ENCODE results near the gene SETX. TPM values are rescaled to one million over a fixed set of nuclear protein-coding genes. Genes with fewer than 3 reads are reported as not detected.
"Not testable (repeated sequence)": the region's sequence is repeated elsewhere in the genome, so short reads cannot be mapped to it uniquely, and the experiment has no call there.

The SETX gene
- total and polyA plus RNA-seq, 5 donors = 15.1 to 33.1 (median 30.1) TPM

DNA sequence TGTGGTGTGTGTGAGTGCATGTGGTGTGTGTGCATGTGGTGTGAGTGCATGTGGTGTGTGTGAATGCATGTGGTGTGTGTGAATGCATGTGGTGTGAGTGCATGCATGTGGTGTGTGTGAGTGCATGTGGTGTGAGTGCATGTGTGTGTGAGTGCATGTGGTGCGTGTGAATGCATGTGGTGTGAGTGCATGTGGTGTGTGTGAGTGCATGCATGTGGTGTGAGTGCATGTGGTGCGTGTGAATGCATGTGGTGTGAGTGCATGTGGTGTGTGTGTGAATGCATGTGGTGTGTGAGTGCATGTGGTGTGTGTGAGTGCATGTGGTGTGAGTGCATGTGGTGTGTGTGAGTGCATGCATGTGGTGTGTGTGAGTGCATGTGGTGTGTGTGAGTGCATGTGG is 23.0 kb upstream of the SETX start:
- not testable (repeated sequence) for ATAC-seq

GRCh38 chr9:132372177-132373095 is 17.6 kb upstream of the SETX start:
- ATAC-seq (peak; percentile 93 to 95), DNase-seq (peak; percentile 42 to 73 (median 66))
- Histone ChIP-seq H3K27ac (ENCODE audit: low read length) (peak overlapping the region; percentile 80), H3K27me3 (ENCODE audit: control insufficient read depth, insufficient read depth) (no peaks in the 10 kb centered on the region), H3K4me3 (ENCODE audit: low read length) (no peak overlapping the region), H3K9me3 (ENCODE audit: control insufficient read depth, low read length) (no peaks in the 10 kb centered on the region), H3K4me1 (ENCODE audit: control insufficient read depth, insufficient read depth, low read length) (no peaks in the 10 kb centered on the region)
- 59% methylated on average over 14 of the region's 14 CpGs for WGBS
- intact Hi-C loops (cut with DNase I) = no loop called here

More for the DNA sequence above, 23.0 kb upstream of the SETX start:
- 96% methylated on average over 2 of the region's 2 CpGs for WGBS
- H3K27ac ChIP-seq (ENCODE audit: low read length); H3K9me3 ChIP-seq (ENCODE audit: control insufficient read depth, low read length); H3K27me3 ChIP-seq (ENCODE audit: control insufficient read depth, insufficient read depth); DNase-seq; H3K4me1 ChIP-seq (ENCODE audit: control insufficient read depth, insufficient read depth, low read length); intact Hi-C loops (cut with DNase I); H3K4me3 ChIP-seq (ENCODE audit: low read length): not testable (repeated sequence)

DNA sequence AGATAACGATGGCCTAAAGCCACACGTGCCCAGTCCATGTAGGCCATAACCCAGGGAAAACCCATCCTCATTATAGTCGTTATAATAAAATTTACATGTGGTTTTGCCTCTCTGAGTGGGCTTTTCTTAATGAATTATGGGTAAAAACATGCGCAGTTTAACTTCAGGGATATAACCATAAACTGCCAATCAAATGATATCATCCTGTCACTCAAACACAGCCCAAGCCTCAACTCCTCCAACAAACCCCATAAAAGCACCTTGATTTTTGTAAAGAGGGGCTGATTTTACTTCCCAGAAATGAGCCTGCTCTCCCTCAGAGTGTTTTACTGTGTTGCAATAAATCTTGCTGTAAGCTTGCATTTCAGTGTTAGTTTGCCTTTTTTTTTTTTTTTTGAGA is 15.8 kb upstream of the SETX start:
- no peak overlapping the region for H3K4me3 ChIP-seq (ENCODE audit: low read length)
- 89% methylated on average over 4 of the region's 4 CpGs for WGBS
- no peaks in the 10 kb centered on the region for H3K9me3 ChIP-seq (ENCODE audit: control insufficient read depth, low read length)
- intact Hi-C loops (cut with DNase I) = no loop called here
- no peaks in the 10 kb centered on the region for H3K4me1 ChIP-seq (ENCODE audit: control insufficient read depth, insufficient read depth, low read length)
- no peaks in the 10 kb centered on the region for H3K27me3 ChIP-seq (ENCODE audit: control insufficient read depth, insufficient read depth)
- ATAC-seq (no peak), DNase-seq (no peak)
- no peak overlapping the region for H3K27ac ChIP-seq (ENCODE audit: low read length)

- no peak for DNase-seq
- intact Hi-C loops (cut with DNase I) = no loop called here
- Histone ChIP-seq H3K9me3 (ENCODE audit: control insufficient read depth, low read length) (no peaks in the 10 kb centered on the region), H3K4me3 (ENCODE audit: low read length) (no peak overlapping the region), H3K27ac (ENCODE audit: low read length) (no peak overlapping the region), H3K27me3 (ENCODE audit: control insufficient read depth, insufficient read depth) (no peaks in the 10 kb centered on the region), H3K4me1 (ENCODE audit: control insufficient read depth, insufficient read depth, low read length) (no peaks in the 10 kb centered on the region)
- ATAC-seq = no peak
- 85% methylated on average over 4 of the region's 4 CpGs for WGBS
These were observed 14.6 kb upstream of the SETX start for GRCh38 chr9:132369421-132369820.

GRCh38 chr9:132367613-132368313 is 13.0 kb upstream of the SETX start:
- H3K27me3 ChIP-seq (ENCODE audit: control insufficient read depth, insufficient read depth) = no peaks in the 10 kb centered on the region
- 63% methylated on average over 13 of the region's 13 CpGs for WGBS
- H3K4me3 ChIP-seq (ENCODE audit: low read length) = no peak overlapping the region
- H3K9me3 ChIP-seq (ENCODE audit: control insufficient read depth, low read length) = no peaks in the 10 kb centered on the region
- no peaks in the 10 kb centered on the region for H3K4me1 ChIP-seq (ENCODE audit: control insufficient read depth, insufficient read depth, low read length)
- H3K27ac ChIP-seq (ENCODE audit: low read length) = no peak overlapping the region
- peak in 1 of 2 donors; percentile 54 for ATAC-seq
- intact Hi-C loops (cut with DNase I) = no loop called here
- DNase-seq = no peak

GRCh38 chr9:132366481-132366880 is 11.7 kb upstream of the SETX start:
- Histone ChIP-seq H3K4me3 (ENCODE audit: low read length) (no peak overlapping the region), H3K27ac (ENCODE audit: low read length) (no peak overlapping the region), H3K4me1 (ENCODE audit: control insufficient read depth, insufficient read depth, low read length) (no peaks in the 10 kb centered on the region), H3K9me3 (ENCODE audit: control insufficient read depth, low read length) (no peaks in the 10 kb centered on the region), H3K27me3 (ENCODE audit: control insufficient read depth, insufficient read depth) (no peaks in the 10 kb centered on the region)
- 87% methylated on average over 4 of the region's 4 CpGs for WGBS
- DNase-seq (no peak), ATAC-seq (no peak)
- intact Hi-C loops (cut with DNase I) = no loop called here

GRCh38 chr9:132365986-132366385 is 11.2 kb upstream of the SETX start:
- DNase-seq (no peak), ATAC-seq (no peak)
- Histone ChIP-seq H3K27ac (ENCODE audit: low read length) (no peak overlapping the region), H3K27me3 (ENCODE audit: control insufficient read depth, insufficient read depth) (no peaks in the 10 kb centered on the region), H3K4me3 (ENCODE audit: low read length) (no peak overlapping the region), H3K9me3 (ENCODE audit: control insufficient read depth, low read length) (no peaks in the 10 kb centered on the region), H3K4me1 (ENCODE audit: control insufficient read depth, insufficient read depth, low read length) (no peaks in the 10 kb centered on the region)
- intact Hi-C loops (cut with DNase I) = no loop called here
- 61% methylated on average over 3 of the region's 3 CpGs for WGBS

- 89% methylated on average over 9 of the region's 9 CpGs for WGBS
- no peak for ATAC-seq
- Histone ChIP-seq H3K9me3 (ENCODE audit: control insufficient read depth, low read length) (no peaks in the 10 kb centered on the region), H3K4me3 (ENCODE audit: low read length) (no peak overlapping the region), H3K27ac (ENCODE audit: low read length) (no peak overlapping the region), H3K27me3 (ENCODE audit: control insufficient read depth, insufficient read depth) (no peaks in the 10 kb centered on the region), H3K4me1 (ENCODE audit: control insufficient read depth, insufficient read depth, low read length) (no peaks in the 10 kb centered on the region)
- no peak for DNase-seq
- intact Hi-C loops (cut with DNase I) = no loop called here
These were observed 9.3 kb upstream of the SETX start for GRCh38 chr9:132364068-132364467.

- DNase-seq = no peak
- ATAC-seq = no peak
- H3K4me3 ChIP-seq (ENCODE audit: low read length) = no peak overlapping the region
- no peaks in the 10 kb centered on the region for H3K9me3 ChIP-seq (ENCODE audit: control insufficient read depth, low read length)
- no peak overlapping the region for H3K27ac ChIP-seq (ENCODE audit: low read length)
- 87% methylated on average over 7 of the region's 7 CpGs for WGBS
- no peaks in the 10 kb centered on the region for H3K27me3 ChIP-seq (ENCODE audit: control insufficient read depth, insufficient read depth)
- intact Hi-C loops (cut with DNase I) = no loop called here
- peaks cover 6% of the 10 kb centered on the region for H3K4me1 ChIP-seq (ENCODE audit: control insufficient read depth, insufficient read depth, low read length)
These were observed 3.0 kb upstream of the SETX start for GRCh38 chr9:132357764-132358163.

GRCh38 chr9:132356324-132356924 is 1.6 kb upstream of the SETX start:
- Histone ChIP-seq H3K27ac (ENCODE audit: low read length) (no peak overlapping the region), H3K4me1 (ENCODE audit: control insufficient read depth, insufficient read depth, low read length) (peaks cover 7% of the 10 kb centered on the region), H3K9me3 (ENCODE audit: control insufficient read depth, low read length) (no peaks in the 10 kb centered on the region), H3K4me3 (ENCODE audit: low read length) (no peak overlapping the region), H3K27me3 (ENCODE audit: control insufficient read depth, insufficient read depth) (no peaks in the 10 kb centered on the region)
- intact Hi-C loops (cut with DNase I) = no loop called here
- 94% methylated on average over 26 of the region's 26 CpGs for WGBS
- ATAC-seq (no peak), DNase-seq (peak in 1 of 3 donors; percentile 57)

Measured in right cardiac atrium (tissue), 5 donors.